K562 (cell line): ENCODE results near the gene POLD4. TPM values are rescaled to one million over a fixed set of nuclear protein-coding genes. Genes with fewer than 3 reads are reported as not detected.

ENCODE experiments used
- BRD4 ChIP-seq: fragments of 200-600 bp; sonication (generic); IDR thresholded peaks from 2 replicates; pipeline ENCODE4 v1.6.1; 2017; ENCODE audit warnings: inconsistent platforms
- CBX1 ChIP-seq: sonication (generic); IDR thresholded peaks from 2 replicates; pipeline ENCODE4 v1.6.1; 2016; ENCODE audit warnings: antibody characterized with exemption, low read depth, mild to moderate bottlenecking
- CCNT2 ChIP-seq: IDR thresholded peaks from 2 replicates; pipeline ENCODE4 v1.6.1; 2011; ENCODE audit warnings: borderline replicate concordance, low read depth, mild to moderate bottlenecking, moderate library complexity, mixed read lengths, low read length; ENCODE audit not compliant: insufficient read length; ENCODE audit errors: extremely low read depth
- CREB3L1 ChIP-seq: fragments of 450-650 bp; IDR thresholded peaks from 2 replicates; pipeline ENCODE4 v1.6.1; 2014; ENCODE audit warnings: low read depth, mild to moderate bottlenecking, moderate library complexity, borderline replicate concordance
- CREM ChIP-seq: IDR thresholded peaks from 2 replicates; pipeline ENCODE4 v1.6.1; 2014; ENCODE audit warnings: antibody characterized with exemption, low read depth
- ETV1 ChIP-seq: fragments of 450-650 bp; conservative IDR thresholded peaks from 2 replicates; pipeline ENCODE4 v1.6.1; 2016; ENCODE audit warnings: missing genetic modification characterization, control low read depth, low read depth, missing compliant biosample characterization
- FOXJ3 ChIP-seq: sonication (generic); formaldehyde crosslinking; IDR thresholded peaks from 2 replicates; pipeline ENCODE4 v1.4.0; 2020; ENCODE audit warnings: mild to moderate bottlenecking, missing genetic modification reagents
- GABPB1 ChIP-seq: sonication (generic); formaldehyde crosslinking; IDR thresholded peaks from 2 replicates; pipeline ENCODE4 v1.8.0; 2022; ENCODE audit warnings: mild to moderate bottlenecking, missing genetic modification reagents
- HMBOX1 ChIP-seq: sonication (generic); IDR thresholded peaks from 2 replicates; pipeline ENCODE4 v1.6.1; 2016
- JUN ChIP-seq, 2 experiments: sonication (generic) in 1 of 2; formaldehyde crosslinking in 1 of 2; IDR thresholded peaks; 2 replicates each; pipeline versions ENCODE4 v1.6.1 to v1.8.0; 2012 to 2022; ENCODE audit warnings: borderline replicate concordance in 2 of 2, mild to moderate bottlenecking in 2 of 2, improper control_type of control experiment in 1 of 2, low read depth in 1 of 2, low read length in 1 of 2, missing genetic modification reagents in 1 of 2
- MYNN ChIP-seq, 2 experiments: sonication (generic); formaldehyde crosslinking in 1 of 2; IDR thresholded peaks; 2 replicates each; pipeline versions ENCODE4 v1.5.0 to v1.6.1; 2016 to 2020; ENCODE audit warnings: antibody characterized with exemption in 1 of 2, missing genetic modification reagents in 1 of 2
- NCOA1 ChIP-seq: fragments of 450-650 bp; IDR thresholded peaks from 2 replicates; pipeline ENCODE4 v1.6.1; 2016; ENCODE audit warnings: low read depth
- PURB ChIP-seq: sonication (generic); formaldehyde crosslinking; IDR thresholded peaks from 2 replicates; pipeline ENCODE4 v1.9.0; 2021; ENCODE audit warnings: low read depth, mild to moderate bottlenecking, missing genetic modification reagents
- SNIP1 ChIP-seq: fragments of 450-650 bp; IDR thresholded peaks from 2 replicates; pipeline ENCODE4 v1.7.1; 2017; ENCODE audit warnings: low read depth, mild to moderate bottlenecking
- STAG1 ChIP-seq: sonication (generic); formaldehyde crosslinking; IDR thresholded peaks from 2 replicates; pipeline ENCODE4 v1.5.0; 2020; ENCODE audit warnings: missing genetic modification reagents, borderline replicate concordance
- TAF7 ChIP-seq: fragments of 450-650 bp; IDR thresholded peaks from 2 replicates; pipeline ENCODE4 v1.6.1; 2016; ENCODE audit warnings: missing genetic modification characterization, missing compliant biosample characterization
- TEAD4 ChIP-seq, 2 experiments: sonication (generic) in 1 of 2; formaldehyde crosslinking in 1 of 2; IDR thresholded peaks; 2 replicates each; pipeline versions ENCODE4 v1.6.1 to v1.8.0; 2012 to 2022; ENCODE audit warnings: borderline replicate concordance in 1 of 2, inconsistent platforms in 1 of 2, low read length in 1 of 2, mild to moderate bottlenecking in 1 of 2, missing genetic modification reagents in 1 of 2
- XRCC3 ChIP-seq: fragments of 450-650 bp; IDR thresholded peaks from 2 replicates; pipeline ENCODE4 v1.6.1; 2017; ENCODE audit warnings: mild to moderate bottlenecking, moderate library complexity
- XRCC5 ChIP-seq: fragments of 200-400 bp; formaldehyde crosslinking; IDR thresholded peaks from 2 replicates; pipeline ENCODE4 v1.6.1; 2017; ENCODE audit warnings: low read depth, mild to moderate bottlenecking, low read length
- ZBTB1 ChIP-seq: sonication (generic); formaldehyde crosslinking; IDR thresholded peaks from 2 replicates; pipeline ENCODE4 v1.8.1; 2023; ENCODE audit warnings: missing genetic modification reagents, low read depth, mild to moderate bottlenecking, borderline replicate concordance
- ZNF316 ChIP-seq: fragments of 450-650 bp; IDR thresholded peaks from 2 replicates; pipeline ENCODE4 v1.6.1; 2016
- ZSCAN32 ChIP-seq: fragments of 450-650 bp; formaldehyde crosslinking; IDR thresholded peaks from 2 replicates; pipeline ENCODE4 v1.4.0; 2020; ENCODE audit warnings: mild to moderate bottlenecking, moderate library complexity
- polyA plus RNA-seq, 8 experiments: library from polyadenylated mRNA; depleted of rRNA in 4 of 8; stranded (reverse) in 5 of 8; unstranded in 3 of 8; fragments of >200 nt; fragmentation: Nextera tagmentation in 2 of 8; fragmentation: Illumina TruSeq in 1 of 8; extraction: Ambion mirVana in 2 of 8; extraction: Trizol in 1 of 8; gene quantifications; 2 replicates each; pipeline versions ENCODE4 v1.2.1 to v1.2.3, GENCODE V29; 2011 to 2014; ENCODE audit warnings: inconsistent platforms in 1 of 8, missing spikeins in 1 of 8
- total RNA-seq, 7 experiments: library from RNA; depleted of rRNA in 6 of 7; stranded (reverse); fragments of >200 nt in 6 of 7; fragmentation: Illumina TruSeq in 2 of 7; extraction: Trizol in 2 of 7; gene quantifications; 2 replicates each; pipeline versions ENCODE4 v1.2.1 to v1.2.3, GENCODE V29; 2011 to 2021; ENCODE audit warnings: low replicate concordance in 1 of 7
- TF ChIP-seq, protein P1 (sequence below): sonication (generic); formaldehyde crosslinking; IDR thresholded peaks from 2 replicates; pipeline ENCODE4 v1.8.0; 2022; ENCODE audit warnings: missing genetic modification reagents, mild to moderate bottlenecking, moderate library complexity, borderline replicate concordance
- TF ChIP-seq, protein P2 (sequence below): fragments of 450-650 bp; formaldehyde crosslinking; IDR thresholded peaks from 2 replicates; pipeline ENCODE4 v1.4.0; 2022; ENCODE audit warnings: mild to moderate bottlenecking, moderate library complexity

The POLD4 gene
- total and polyA plus RNA-seq, 9 of the 15 experiments (the other 6 are each of a cell fraction or from before 2014, with no cell fraction given) = 5.8 to 64.5 (median 18.3) TPM

DNA sequence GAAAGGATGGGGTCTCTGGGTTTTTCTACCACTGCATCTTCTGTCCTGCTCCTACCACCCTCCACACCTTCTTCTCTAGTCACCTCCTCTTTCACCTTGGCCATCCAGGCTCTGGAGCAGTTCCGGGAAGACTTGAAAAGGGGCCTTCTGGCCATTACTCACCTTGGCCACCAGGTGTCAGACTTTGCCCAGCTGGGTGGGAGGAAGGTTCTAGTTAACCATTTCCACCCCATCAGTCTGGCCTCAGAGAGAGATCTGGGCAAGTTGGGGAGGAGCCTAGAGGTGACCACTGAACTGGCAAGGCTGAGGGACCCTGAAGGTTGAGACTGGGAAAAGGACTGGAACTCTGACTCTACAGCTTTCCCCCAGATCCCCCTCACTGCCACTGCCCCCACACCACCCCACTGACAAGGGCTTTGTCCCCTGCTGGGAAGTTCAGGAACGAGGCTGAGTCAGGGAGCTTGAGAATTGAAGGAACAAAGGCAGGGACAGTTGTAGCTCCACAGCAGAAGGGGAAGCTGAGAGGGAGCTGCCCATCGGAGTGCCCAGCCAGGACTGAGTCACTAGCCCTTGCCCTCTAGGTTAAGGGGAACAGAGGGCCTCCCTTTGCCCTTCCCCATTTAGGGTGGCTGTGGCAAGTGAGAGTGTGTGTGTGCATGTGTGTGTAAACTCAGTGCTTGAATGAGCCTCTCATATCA lies 3.7 kb upstream of the POLD4 start (continued):
- TF ChIP-seq BRD4 (no peak), ZSCAN32 (CRISPR knock-in tag) (no peak), TAF7 (tag) (no peak), TEAD4 (IDR thresholded peaks at IDR 0.05; ENCODE audit: low read length) (0 out of 2 replicates have a peak, but pooled peaks have one; percentile 18), TEAD4 (CRISPR knock-in tag; IDR thresholded peaks at IDR 0.05; ENCODE audit: borderline replicate concordance) (0 out of 2 replicates have a peak, but pooled peaks have one; percentile 58), PURB (CRISPR knock-in tag) (no peak), CREB3L1 (no peak), CCNT2 (no peak), ETV1 (tag) (peak; percentile 69), NCOA1 (no peak), STAG1 (CRISPR knock-in tag) (peak; percentile 69; the same call in 1 of the 2 replicates), CREM (peak; percentile 41; the same call in 1 of the 2 replicates), FOXJ3 (no peak), XRCC5 (peak; percentile 84; the same call in 1 of the 2 replicates), HMBOX1 (peak; percentile 84), XRCC3 (no peak), SNIP1 (no peak), JUN (IDR thresholded peaks at IDR 0.05; ENCODE audit: borderline replicate concordance, low read depth, low read length) (no peak), JUN (CRISPR knock-in tag; IDR thresholded peaks at IDR 0.05; ENCODE audit: borderline replicate concordance) (0 out of 2 replicates have a peak, but pooled peaks have one; percentile 37), ZBTB1 (CRISPR knock-in tag) (no peak), ZNF316 (no peak), CBX1 (no peak), MYNN (IDR thresholded peaks at IDR 0.05) (no peak), MYNN (CRISPR knock-in tag; IDR thresholded peaks at IDR 0.05) (no peak), GABPB1 (0 out of 2 replicates have a peak, but pooled peaks have one; percentile 43)
- TF ChIP-seq, protein P1, sequence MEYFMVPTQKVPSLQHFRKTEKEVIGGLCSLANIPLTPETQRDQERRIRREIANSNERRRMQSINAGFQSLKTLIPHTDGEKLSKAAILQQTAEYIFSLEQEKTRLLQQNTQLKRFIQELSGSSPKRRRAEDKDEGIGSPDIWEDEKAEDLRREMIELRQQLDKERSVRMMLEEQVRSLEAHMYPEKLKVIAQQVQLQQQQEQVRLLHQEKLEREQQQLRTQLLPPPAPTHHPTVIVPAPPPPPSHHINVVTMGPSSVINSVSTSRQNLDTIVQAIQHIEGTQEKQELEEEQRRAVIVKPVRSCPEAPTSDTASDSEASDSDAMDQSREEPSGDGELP = peak; percentile 97
- TF ChIP-seq, protein P2, sequence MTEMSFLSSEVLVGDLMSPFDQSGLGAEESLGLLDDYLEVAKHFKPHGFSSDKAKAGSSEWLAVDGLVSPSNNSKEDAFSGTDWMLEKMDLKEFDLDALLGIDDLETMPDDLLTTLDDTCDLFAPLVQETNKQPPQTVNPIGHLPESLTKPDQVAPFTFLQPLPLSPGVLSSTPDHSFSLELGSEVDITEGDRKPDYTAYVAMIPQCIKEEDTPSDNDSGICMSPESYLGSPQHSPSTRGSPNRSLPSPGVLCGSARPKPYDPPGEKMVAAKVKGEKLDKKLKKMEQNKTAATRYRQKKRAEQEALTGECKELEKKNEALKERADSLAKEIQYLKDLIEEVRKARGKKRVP (CRISPR knock-in tag) = no peak
